Nucleus accumbens (tissue), 56 donors: Measurements from ENCODE around the gene NTRK1.

Experiments
- DNase-seq, 56 donors: peaks; one replicate each; lab custom pipeline; 2025; lab: John Stamatoyannopoulos, UW

NTRK1 gene

DNA sequence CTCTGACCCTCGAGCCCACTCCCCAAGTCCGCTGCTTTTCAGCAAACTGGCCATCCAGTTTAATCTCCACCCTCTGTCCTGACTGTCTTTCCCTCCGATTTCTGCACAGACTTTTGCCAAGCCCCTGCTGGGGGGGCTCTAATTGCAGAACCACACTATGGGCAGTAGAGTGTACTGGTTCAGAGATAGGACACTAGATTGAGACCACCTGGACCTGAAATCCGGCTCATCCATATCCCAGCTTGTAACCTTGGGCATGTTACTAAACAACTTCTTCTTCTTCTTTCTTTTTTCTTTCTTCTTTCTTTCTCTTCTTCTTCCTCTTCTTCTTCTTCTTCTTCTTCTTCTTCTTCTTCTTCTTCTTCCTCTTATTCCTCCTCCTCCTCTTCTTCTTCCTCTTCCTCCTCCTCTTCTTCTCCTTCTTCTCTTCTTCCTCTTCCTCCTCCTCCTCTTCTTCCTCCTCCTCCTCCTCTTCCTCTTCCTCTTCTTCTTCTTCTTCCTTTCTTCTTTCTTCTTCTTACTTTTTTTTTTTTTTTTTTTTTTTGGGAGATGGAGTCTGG lies 67.5 kb downstream of the NTRK1 start:
- no peak for DNase-seq

DNA sequence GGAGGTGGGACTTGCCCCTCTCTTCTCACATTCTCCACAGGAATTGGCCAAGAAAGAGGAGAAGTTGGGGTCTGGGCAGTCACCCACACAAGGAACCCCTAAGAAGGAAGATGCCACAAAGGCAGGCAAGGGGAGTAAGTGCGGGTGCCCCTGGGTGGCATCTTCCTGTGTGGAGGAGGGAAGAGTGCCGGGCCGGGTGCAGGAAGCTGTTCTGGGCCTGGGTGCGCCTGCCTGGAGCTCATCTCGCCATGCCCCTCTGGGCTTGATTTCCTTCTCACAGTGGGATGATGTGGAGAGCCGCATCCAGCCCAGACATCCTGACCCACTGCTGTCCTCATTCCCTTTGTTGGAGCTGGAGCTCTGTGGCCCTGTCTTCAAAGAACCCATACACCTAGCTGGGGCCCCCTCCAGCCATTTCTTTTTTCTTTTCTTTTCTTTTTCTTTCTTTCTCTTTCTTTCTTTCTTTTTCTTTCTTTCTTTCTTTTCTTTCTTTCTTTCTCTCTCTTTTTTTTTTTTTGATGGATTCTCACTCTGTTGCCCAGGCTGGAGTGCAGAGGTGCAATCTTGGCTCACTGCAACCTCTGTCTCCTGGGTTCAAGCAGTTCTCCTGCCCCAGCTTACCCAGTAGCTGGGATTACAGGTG lies 69.1 kb downstream of the NTRK1 start:
- DNase-seq: no peak

DNA sequence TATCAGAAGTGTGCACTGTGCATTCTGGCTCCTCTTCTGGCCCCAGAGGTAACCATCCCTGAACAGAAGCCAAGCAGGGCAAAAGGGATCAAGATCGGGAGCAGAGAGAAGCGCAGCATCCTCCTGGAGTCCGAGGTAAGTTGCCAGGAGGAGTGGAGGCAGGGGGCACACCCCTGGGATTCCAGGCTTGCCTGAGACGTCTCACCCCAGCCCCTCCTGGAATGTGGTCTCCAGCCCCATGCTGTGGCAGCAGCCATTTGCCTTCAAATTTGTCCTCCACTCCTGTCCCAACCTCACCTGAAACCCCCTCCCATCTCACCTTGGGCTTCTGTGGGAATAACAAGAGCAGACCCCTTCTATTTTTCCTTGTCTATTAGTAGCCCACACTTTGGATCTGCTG lies 69.8 kb downstream of the NTRK1 start:
- DNase-seq: no peak
